Measurements from ENCODE around the gene MORN1. TPM values are rescaled to one million over a fixed set of nuclear protein-coding genes. Genes with fewer than 3 reads are reported as not detected.

Gene MORN1
- total and polyA plus RNA-seq, 2 donors (not counting 3 experiments of a cell fraction or from before 2014, with no cell fraction given): 4.3 to 6.4 TPM

DNA sequence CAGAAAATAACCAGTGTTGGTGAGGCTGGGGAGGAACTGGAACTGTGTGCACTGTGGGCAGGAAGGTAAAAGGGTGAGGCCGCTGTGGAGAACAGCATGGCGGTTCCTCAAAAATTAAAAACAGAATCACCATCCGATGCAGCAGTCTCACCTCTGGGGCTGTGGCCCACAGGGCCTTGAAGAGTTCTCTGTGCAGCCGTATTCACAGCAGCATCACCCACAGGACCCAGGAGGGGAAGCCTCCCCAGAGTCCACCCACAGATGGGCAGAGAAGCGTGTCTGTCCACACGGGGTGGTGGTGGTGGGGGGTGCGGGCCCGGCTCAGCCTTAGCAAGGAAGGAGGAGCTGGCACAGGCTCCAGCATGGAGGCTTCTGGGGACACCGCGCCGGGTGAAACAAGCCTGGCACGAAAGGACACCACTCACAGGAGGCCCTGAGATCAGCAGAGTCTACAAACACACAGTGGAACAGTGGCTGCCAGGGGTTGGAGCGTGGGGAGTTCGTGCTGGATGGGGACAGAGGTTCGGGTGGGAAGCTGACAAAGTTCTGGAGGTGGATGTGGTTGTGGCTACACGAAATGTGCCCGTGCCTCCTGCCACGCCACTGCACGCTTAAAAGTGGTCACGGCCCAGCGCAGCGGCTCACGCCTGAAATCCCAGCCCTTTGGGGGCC, 11.5 kb downstream of the MORN1 start:
- no TSS peak for BruUV-seq (replicated peaks)
- intact Hi-C loops (cut with micrococcal nuclease): loop anchor here (5.0 kb wide), 1 partner anchor 68 kb away; no protein-coding TSS in a partner anchor
- TF ChIP-seq FOS (IDR thresholded peaks at IDR 0.05; ENCODE audit: borderline replicate concordance, insufficient read depth, low read length) (no peak), POLR2A (IDR thresholded peaks at IDR 0.05; ENCODE audit: low read depth, low read length) (no peak), MYC (IDR thresholded peaks at IDR 0.05; ENCODE audit: low read depth, low read length) (no peak), POLR2AphosphoS5 (IDR thresholded peaks at IDR 0.05; ENCODE audit: insufficient read depth, low read depth, low read length) (no peak), JUN (IDR thresholded peaks at IDR 0.05; ENCODE audit: borderline replicate concordance, insufficient read depth, insufficient read length, low read depth) (no peak), GATA2 (IDR thresholded peaks at IDR 0.05; ENCODE audit: insufficient read depth, insufficient read length, low read depth, low read length) (no peak), EZH2 (IDR thresholded peaks at IDR 0.05; ENCODE audit: borderline replicate concordance, low read depth, low read length, severe bottlenecking) (no peak)
- TF ChIP-seq, protein P1, sequence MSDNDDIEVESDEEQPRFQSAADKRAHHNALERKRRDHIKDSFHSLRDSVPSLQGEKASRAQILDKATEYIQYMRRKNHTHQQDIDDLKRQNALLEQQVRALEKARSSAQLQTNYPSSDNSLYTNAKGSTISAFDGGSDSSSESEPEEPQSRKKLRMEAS (IDR thresholded peaks at IDR 0.05; ENCODE audit: insufficient read depth, insufficient read length): no peak
- TF ChIP-seq, protein P2, sequence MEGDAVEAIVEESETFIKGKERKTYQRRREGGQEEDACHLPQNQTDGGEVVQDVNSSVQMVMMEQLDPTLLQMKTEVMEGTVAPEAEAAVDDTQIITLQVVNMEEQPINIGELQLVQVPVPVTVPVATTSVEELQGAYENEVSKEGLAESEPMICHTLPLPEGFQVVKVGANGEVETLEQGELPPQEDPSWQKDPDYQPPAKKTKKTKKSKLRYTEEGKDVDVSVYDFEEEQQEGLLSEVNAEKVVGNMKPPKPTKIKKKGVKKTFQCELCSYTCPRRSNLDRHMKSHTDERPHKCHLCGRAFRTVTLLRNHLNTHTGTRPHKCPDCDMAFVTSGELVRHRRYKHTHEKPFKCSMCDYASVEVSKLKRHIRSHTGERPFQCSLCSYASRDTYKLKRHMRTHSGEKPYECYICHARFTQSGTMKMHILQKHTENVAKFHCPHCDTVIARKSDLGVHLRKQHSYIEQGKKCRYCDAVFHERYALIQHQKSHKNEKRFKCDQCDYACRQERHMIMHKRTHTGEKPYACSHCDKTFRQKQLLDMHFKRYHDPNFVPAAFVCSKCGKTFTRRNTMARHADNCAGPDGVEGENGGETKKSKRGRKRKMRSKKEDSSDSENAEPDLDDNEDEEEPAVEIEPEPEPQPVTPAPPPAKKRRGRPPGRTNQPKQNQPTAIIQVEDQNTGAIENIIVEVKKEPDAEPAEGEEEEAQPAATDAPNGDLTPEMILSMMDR (IDR thresholded peaks at IDR 0.05; ENCODE audit: extremely low read depth in 1 of 2, insufficient read depth in 1 of 2, low read depth in 1 of 2, low read length in 2 of 2): no peak

More for the DNA sequence above, 11.5 kb downstream of the MORN1 start:
- H3K9ac ChIP-seq (replicated peaks; ENCODE audit: extremely low read depth, insufficient read depth, low read length): no peak overlapping the region
- H3K27me3 ChIP-seq (ENCODE audit: control insufficient read depth in 2 of 2, insufficient read depth in 2 of 2, low read length in 2 of 2): no peaks in the 10 kb centered on the region
- CTCF ChIA-PET: interaction anchor here (1.9 to 8.9 kb wide), 4 partner anchors 58 to 205 kb away, joined by 12 to 631 read pairs (median 46); partner anchors contain the start of gene FAAP20
- no peak overlapping the region for H2AFZ ChIP-seq (ENCODE audit: low read depth, low read length)
- H3K36me3 ChIP-seq (ENCODE audit: control insufficient read depth in 2 of 2, extremely low read depth in 1 of 2, insufficient read depth in 2 of 2, low read length in 2 of 2): no peaks in the 10 kb centered on the region
- no peaks in the 10 kb centered on the region for H3K79me2 ChIP-seq (ENCODE audit: control insufficient read depth, insufficient read depth, low read length)
- H3K9me1 ChIP-seq (replicated peaks; ENCODE audit: control insufficient read depth, extremely low read depth, insufficient read depth, low read length): no peaks in the 10 kb centered on the region
- no peaks in the 10 kb centered on the region for H3K9me3 ChIP-seq (replicated peaks; ENCODE audit: control insufficient read depth, insufficient read depth, low read length)
- POLR2A ChIA-PET: interaction anchor here (2.6 kb wide), 1 partner anchor 185 kb away, joined by 15 read pairs; the partner anchor contains the start of gene FAAP20
- dilution Hi-C loops (cut with MboI; ENCODE audit: extremely low pct_ligation_motif_present, low sequenced_read_pairs): loop anchor here (10.0 kb wide), 1 partner anchor 185 kb away; the partner anchor contains the start of gene FAAP20
- no peak overlapping the region for H3K27ac ChIP-seq (ENCODE audit: insufficient read depth, low read depth, low read length)
- no peaks in the 10 kb centered on the region for H3K4me1 ChIP-seq (ENCODE audit: control insufficient read depth, extremely low read depth, insufficient read depth, low read length)
- H3K4me2 ChIP-seq (ENCODE audit: insufficient read depth, low read length): no peak overlapping the region
- no peaks in the 10 kb centered on the region for H4K20me1 ChIP-seq (replicated peaks; ENCODE audit: control insufficient read depth, extremely low read depth, insufficient read depth, low read length)
- FAIRE-seq (no peak), DNase-seq (ENCODE audit: low read depth, low spot score) (no peak)
- no peak overlapping the region for H3K4me3 ChIP-seq (replicated peaks in 1 of 3; ENCODE audit: insufficient read depth in 1 of 3, low read depth in 1 of 3, low read length in 3 of 3)
